AG04450 (cell line): ENCODE results near the gene DCAF10. TPM values are rescaled to one million over a fixed set of nuclear protein-coding genes. Genes with fewer than 3 reads are reported as not detected.
"Not testable (repeated sequence)": the region's sequence is repeated elsewhere in the genome, so short reads cannot be mapped to it uniquely, and the experiment has no call there.

Experiments used
- CTCF ChIA-PET: fragments of 300-600, 350-600 bp; formaldehyde crosslinking; extraction: SDS; loops from one replicate; lab custom pipeline; 2022; ENCODE audit warnings: antibody characterized with exemption, inconsistent platforms; lab: Charles Lee
- POLR2A ChIA-PET: fragments of 350-600 bp; formaldehyde crosslinking; extraction: SDS; loops from one replicate; lab custom pipeline; 2021; ENCODE audit warnings: antibody characterized with exemption, inconsistent platforms; lab: Yijun Ruan, JAX
- DNase-seq: peaks from one replicate; pipeline ENCODE4 v3.0.0-alpha.2; 2011; ENCODE audit warnings: low read depth, low spot score
- H3K27ac ChIP-seq: one replicate; pipeline ENCODE4 v1.5.1; 2012; ENCODE audit warnings: low read depth, low read length, control low read depth
- H3K27me3 ChIP-seq: one replicate; pipeline ENCODE4 v1.6.0; 2012; ENCODE audit warnings: low read length; ENCODE audit not compliant: control insufficient read depth, insufficient read depth
- H3K4me3 ChIP-seq: 2 replicates; pipeline ENCODE4 v1.5.1; 2011; ENCODE audit warnings: mild to moderate bottlenecking, low read depth, low read length, control low read depth
- H3K9me3 ChIP-seq: 2 replicates; pipeline ENCODE4 v1.5.1; 2012; ENCODE audit warnings: low read length; ENCODE audit not compliant: control insufficient read depth, insufficient read depth
- polyA plus RNA-seq: library from polyadenylated mRNA; depleted of rRNA; stranded (reverse); fragments of >200 nt; gene quantifications from 2 replicates; pipeline ENCODE4 v1.2.3, GENCODE V29; 2011
- TF ChIP-seq, protein P1 (sequence below): IDR thresholded peaks from 2 replicates; pipeline ENCODE4 v1.5.1; 2011; ENCODE audit warnings: low read depth, low read length, control low read depth, inconsistent platforms

Gene DCAF10
- polyA plus RNA-seq, 1 experiment, result 28.7 TPM

DNA sequence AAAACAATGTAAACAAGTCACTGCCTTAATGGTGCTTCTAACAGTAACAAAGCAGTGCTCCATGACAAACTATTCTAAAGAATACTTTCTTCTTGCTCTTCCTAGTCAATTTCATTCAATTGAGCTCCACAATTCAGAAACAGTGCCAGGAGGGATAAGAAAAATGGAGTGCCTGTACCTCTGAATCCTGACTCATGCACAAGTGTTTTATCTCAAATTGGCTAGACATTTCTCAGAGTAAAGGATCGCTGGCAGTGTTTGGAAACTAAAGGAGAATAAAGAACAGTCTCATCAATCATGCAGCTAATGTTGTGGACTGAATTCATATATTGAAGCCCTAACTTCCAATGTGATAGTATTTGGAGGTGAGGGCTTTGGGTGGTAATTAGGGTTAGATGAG lies 75.8 kb downstream of the DCAF10 start:
- no peaks in the 10 kb centered on the region for H3K27me3 ChIP-seq
- TF ChIP-seq, protein P1, sequence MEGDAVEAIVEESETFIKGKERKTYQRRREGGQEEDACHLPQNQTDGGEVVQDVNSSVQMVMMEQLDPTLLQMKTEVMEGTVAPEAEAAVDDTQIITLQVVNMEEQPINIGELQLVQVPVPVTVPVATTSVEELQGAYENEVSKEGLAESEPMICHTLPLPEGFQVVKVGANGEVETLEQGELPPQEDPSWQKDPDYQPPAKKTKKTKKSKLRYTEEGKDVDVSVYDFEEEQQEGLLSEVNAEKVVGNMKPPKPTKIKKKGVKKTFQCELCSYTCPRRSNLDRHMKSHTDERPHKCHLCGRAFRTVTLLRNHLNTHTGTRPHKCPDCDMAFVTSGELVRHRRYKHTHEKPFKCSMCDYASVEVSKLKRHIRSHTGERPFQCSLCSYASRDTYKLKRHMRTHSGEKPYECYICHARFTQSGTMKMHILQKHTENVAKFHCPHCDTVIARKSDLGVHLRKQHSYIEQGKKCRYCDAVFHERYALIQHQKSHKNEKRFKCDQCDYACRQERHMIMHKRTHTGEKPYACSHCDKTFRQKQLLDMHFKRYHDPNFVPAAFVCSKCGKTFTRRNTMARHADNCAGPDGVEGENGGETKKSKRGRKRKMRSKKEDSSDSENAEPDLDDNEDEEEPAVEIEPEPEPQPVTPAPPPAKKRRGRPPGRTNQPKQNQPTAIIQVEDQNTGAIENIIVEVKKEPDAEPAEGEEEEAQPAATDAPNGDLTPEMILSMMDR, result no peak
- no peak overlapping the region for H3K27ac ChIP-seq
- DNase-seq, result no peak
- ChIA-PET POLR2A (interaction anchor here (0.8 kb wide), 1 partner anchor 23 kb away, joined by 3 read pairs; no protein-coding TSS in a partner anchor), CTCF (no interaction called here)
- H3K9me3 ChIP-seq, result peaks cover 8% of the 10 kb centered on the region
- H3K4me3 ChIP-seq, result no peak overlapping the region

DNA sequence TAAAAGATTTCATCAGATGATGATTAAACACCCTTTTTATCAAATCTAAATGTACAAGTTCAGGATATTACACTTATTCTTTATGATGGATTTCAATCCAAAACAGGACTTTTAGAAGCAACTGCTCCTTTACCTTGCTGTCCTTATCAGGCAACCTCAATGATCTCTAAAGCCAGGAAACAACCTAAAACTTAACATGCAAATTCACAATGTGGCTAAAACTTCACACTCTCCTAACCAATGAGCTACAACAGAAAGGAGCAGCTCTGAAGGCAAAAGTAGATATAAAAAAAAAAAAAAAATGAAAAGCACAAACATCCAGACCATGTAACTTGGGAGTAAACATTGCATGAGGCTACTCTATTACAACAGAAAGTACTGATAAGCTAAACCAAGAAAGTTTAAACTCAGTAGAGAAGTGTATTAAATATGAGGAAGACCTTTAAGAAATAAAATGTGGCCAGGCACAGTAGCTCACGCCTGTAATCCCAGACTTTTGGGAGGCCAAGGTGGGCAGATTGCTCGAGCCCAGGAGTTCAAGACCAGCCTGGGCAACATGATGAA lies 80.4 kb downstream of the DCAF10 start:
- POLR2A ChIA-PET, result interaction anchor here (0.7 kb wide), 1 partner anchor 182 kb away, joined by 8 read pairs; no protein-coding TSS in a partner anchor

DNA sequence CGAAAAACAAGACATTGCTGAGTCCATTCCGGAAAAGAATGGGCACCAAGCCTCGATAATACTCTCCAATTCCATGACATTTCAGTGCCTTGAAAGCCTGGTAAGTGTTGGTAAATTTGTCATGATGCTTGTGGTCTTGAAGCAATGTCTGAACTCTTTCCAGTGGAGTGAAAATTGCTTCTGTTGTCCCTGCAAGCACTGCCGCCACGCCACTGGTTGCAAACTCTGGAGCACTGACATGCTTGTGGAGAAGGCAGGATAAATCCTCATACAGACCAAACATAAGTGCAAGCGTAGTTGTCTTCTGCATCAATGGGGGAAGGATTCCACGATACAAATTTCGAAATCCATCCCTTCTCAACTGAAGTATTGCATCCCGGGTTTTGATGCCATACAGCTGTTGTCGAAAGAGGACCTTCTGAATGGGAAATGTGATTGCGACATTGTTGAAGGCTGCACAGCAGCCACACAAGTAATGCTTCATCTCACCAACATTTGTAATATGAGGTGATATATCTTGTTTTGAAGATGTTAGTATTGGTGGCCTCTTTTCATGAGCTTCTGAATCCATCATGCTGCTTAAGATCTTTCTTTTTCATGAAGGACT lies 87.5 kb downstream of the DCAF10 start:
- CTCF ChIA-PET, H3K9me3 ChIP-seq, H3K4me3 ChIP-seq, H3K27me3 ChIP-seq, DNase-seq, H3K27ac ChIP-seq, POLR2A ChIA-PET: not testable (repeated sequence)

More for the DNA sequence above, 80.4 kb downstream of the DCAF10 start:
- Histone ChIP-seq H3K4me3 (no peak overlapping the region), H3K27ac (no peak overlapping the region), H3K9me3 (peaks cover 8% of the 10 kb centered on the region), H3K27me3 (no peaks in the 10 kb centered on the region)
- DNase-seq, result no peak
- TF ChIP-seq, protein P1, result no peak
- CTCF ChIA-PET, result no interaction called here

DNA sequence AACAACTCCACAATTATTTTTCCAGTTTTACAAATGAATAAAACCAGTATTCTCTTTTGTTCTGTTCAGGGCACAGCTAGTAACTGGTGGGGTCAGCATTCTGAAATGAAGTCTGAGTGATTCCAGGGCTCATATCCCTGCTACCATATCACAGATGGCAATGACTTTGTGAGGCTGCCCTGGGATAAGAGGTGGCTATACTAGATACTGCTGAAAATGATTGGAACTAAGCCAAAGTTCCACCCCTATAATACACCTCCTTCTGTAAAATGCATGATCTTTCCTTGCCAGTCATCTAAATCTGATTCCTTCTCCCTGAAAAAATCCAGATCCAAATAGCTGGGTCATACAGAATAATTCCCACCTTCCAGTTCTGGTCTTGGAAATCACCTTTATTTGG lies 88.9 kb downstream of the DCAF10 start:
- Histone ChIP-seq H3K27me3 (no peaks in the 10 kb centered on the region), H3K27ac (no peak overlapping the region), H3K9me3 (no peaks in the 10 kb centered on the region), H3K4me3 (no peak overlapping the region)
- DNase-seq, result no peak
- ChIA-PET CTCF (interaction anchor here (1.3 kb wide), 1 partner anchor 374 kb away, joined by 3 read pairs; no protein-coding TSS in a partner anchor), POLR2A (no interaction called here)
- TF ChIP-seq, protein P1, result no peak

DNA sequence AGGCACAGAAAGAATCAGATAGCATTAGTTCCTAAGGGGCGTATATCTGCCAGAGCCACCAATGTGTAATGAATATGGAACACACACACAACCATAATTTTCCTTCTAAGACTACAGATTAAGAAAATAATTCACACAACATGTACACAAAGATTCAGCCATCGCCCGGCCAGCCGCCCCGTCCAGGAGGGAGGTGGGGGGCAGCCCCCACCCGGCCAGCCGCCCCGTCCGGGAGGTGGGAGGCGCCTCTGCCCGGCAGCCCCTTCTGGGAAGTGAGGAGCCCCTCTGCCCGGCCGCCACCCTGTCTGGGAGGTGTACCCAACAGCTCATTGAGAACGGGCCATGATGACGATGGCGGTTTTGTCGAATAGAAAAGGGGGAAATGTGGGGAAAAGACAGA lies 90.4 kb downstream of the DCAF10 start:
- CTCF ChIA-PET, result interaction anchor here (1.3 kb wide), 1 partner anchor 373 kb away, joined by 3 read pairs; no protein-coding TSS in a partner anchor
- H3K4me3 ChIP-seq, H3K27ac ChIP-seq, POLR2A ChIA-PET, H3K9me3 ChIP-seq, H3K27me3 ChIP-seq, DNase-seq: not testable (repeated sequence)

DNA sequence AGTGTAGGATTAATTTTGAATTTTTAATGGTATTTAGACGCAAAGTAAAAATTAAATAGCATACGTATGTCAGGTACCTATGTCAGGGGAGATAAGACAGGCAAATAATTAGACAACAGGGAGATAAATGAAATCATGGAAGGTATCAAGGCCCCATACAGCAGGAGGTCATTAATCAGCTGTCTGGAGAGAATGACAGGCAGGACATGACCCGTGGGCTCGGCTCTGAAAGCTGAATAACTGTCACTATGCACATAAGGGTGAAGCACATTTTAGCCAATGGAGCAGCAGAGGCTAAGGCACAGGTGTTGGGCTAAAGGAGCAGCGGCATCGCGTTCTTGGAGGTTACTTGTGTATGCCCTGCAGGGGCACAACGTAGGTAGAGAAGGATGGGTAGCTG lies 91.5 kb downstream of the DCAF10 start:
- TF ChIP-seq, protein P1, result no peak
- no peaks in the 10 kb centered on the region for H3K9me3 ChIP-seq
- no peak overlapping the region for H3K4me3 ChIP-seq
- ChIA-PET CTCF (interaction anchor here (1.5 kb wide), 1 partner anchor 10 kb away, joined by 4 read pairs; no protein-coding TSS in a partner anchor), POLR2A (no interaction called here)
- DNase-seq, result no peak
- no peaks in the 10 kb centered on the region for H3K27me3 ChIP-seq
- no peak overlapping the region for H3K27ac ChIP-seq
